ENCODE data around the gene ALOX15B. TPM values are rescaled to one million over a fixed set of nuclear protein-coding genes. Genes with fewer than 3 reads are reported as not detected.
"Not testable (repeated sequence)": the region's sequence is repeated elsewhere in the genome, so short reads cannot be mapped to it uniquely, and the experiment has no call there.

The ALOX15B gene
- total RNA-seq, 1 experiment from 2014 or later = not detected

- Histone ChIP-seq H3K36me3 (ENCODE audit: low read depth) (no peaks in the 10 kb centered on the region), H3K79me2 (ENCODE audit: low read depth) (no peaks in the 10 kb centered on the region), H3K27me3 (ENCODE audit: insufficient read depth, low read depth) (peaks cover 16% of the 10 kb centered on the region), H3K4me1 (replicated peaks; ENCODE audit: insufficient read depth) (no peaks in the 10 kb centered on the region), H3K4me2 (no peak overlapping the region), H2AFZ (no peak overlapping the region), H3K9me3 (ENCODE audit: insufficient read depth, low read depth) (no peaks in the 10 kb centered on the region), H3F3A (ENCODE audit: insufficient read depth, low read depth) (no peaks in the 10 kb centered on the region), H3K9me2 (ENCODE audit: insufficient read depth) (no peaks in the 10 kb centered on the region), H3K27ac (no peak overlapping the region), H4K20me1 (ENCODE audit: insufficient read depth) (no peaks in the 10 kb centered on the region), H3K4me3 (no peak overlapping the region)
- DNase-seq = no peak
- no TSS peak for BruUV-seq (replicated peaks)
- intact Hi-C loops (cut with micrococcal nuclease; ENCODE audit: unreplicated experiment) = no loop called here
- POLR2A ChIA-PET (ENCODE audit: unreplicated experiment) = no interaction called here
- CTCF ChIA-PET = no interaction called here
- no peak for TF ChIP-seq EZH2 (IDR thresholded peaks at IDR 0.05; ENCODE audit: low read depth)
- no peak for TF ChIP-seq CTCF (conservative IDR thresholded peaks at IDR 0.05)
Observed at GRCh38 chr17:8076502-8077266, 37.8 kb downstream of the ALOX15B start.

GRCh38 chr17:8077939-8078338 lies 39.1 kb downstream of the ALOX15B start:
- H4K20me1 ChIP-seq (ENCODE audit: insufficient read depth); H3K79me2 ChIP-seq (ENCODE audit: low read depth); H3K4me3 ChIP-seq; H3K9me3 ChIP-seq (ENCODE audit: insufficient read depth, low read depth); H3F3A ChIP-seq (ENCODE audit: insufficient read depth, low read depth); H3K27ac ChIP-seq; intact Hi-C loops (cut with micrococcal nuclease; ENCODE audit: unreplicated experiment); H3K4me1 ChIP-seq (replicated peaks; ENCODE audit: insufficient read depth); DNase-seq; H3K4me2 ChIP-seq; BruUV-seq (replicated peaks); POLR2A ChIA-PET (ENCODE audit: unreplicated experiment); H3K9me2 ChIP-seq (ENCODE audit: insufficient read depth); H2AFZ ChIP-seq; H3K36me3 ChIP-seq (ENCODE audit: low read depth): not testable (repeated sequence)
- CTCF ChIA-PET = interaction anchor here (1.4 kb wide), 1 partner anchor 16 kb away, joined by 4 read pairs; no protein-coding TSS in a partner anchor
- peaks cover 15% of the 10 kb centered on the region for H3K27me3 ChIP-seq (ENCODE audit: insufficient read depth, low read depth)

- Histone ChIP-seq H4K20me1 (ENCODE audit: insufficient read depth) (no peaks in the 10 kb centered on the region), H3K79me2 (ENCODE audit: low read depth) (no peaks in the 10 kb centered on the region), H3K27ac (no peak overlapping the region), H3K9me3 (ENCODE audit: insufficient read depth, low read depth) (no peaks in the 10 kb centered on the region), H2AFZ (peak overlapping the region; percentile 81), H3K27me3 (ENCODE audit: insufficient read depth, low read depth) (peaks cover 6% of the 10 kb centered on the region), H3F3A (ENCODE audit: insufficient read depth, low read depth) (no peaks in the 10 kb centered on the region), H3K4me1 (replicated peaks; ENCODE audit: insufficient read depth) (no peaks in the 10 kb centered on the region), H3K9me2 (ENCODE audit: insufficient read depth) (no peaks in the 10 kb centered on the region), H3K4me3 (peak overlapping the region; percentile 54), H3K4me2 (peak overlapping the region; percentile 79), H3K36me3 (ENCODE audit: low read depth) (no peaks in the 10 kb centered on the region)
- peak; percentile 81 for TF ChIP-seq CTCF (conservative IDR thresholded peaks at IDR 0.05)
- no peak for TF ChIP-seq EZH2 (IDR thresholded peaks at IDR 0.05; ENCODE audit: low read depth)
- no TSS peak for BruUV-seq (replicated peaks)
- ChIA-PET CTCF (interaction anchor here (1.4 kb wide), 1 partner anchor 14 kb away, joined by 4 read pairs; no protein-coding TSS in a partner anchor), POLR2A (ENCODE audit: unreplicated experiment) (no interaction called here)
- intact Hi-C loops (cut with micrococcal nuclease; ENCODE audit: unreplicated experiment) = loop anchor here (1.0 to 2.0 kb wide), 3 partner anchors 31 to 221 kb away; partner anchors contain the start of gene ALOXE3
- peak in 1 of 2 experiments; percentile 78 for DNase-seq
Observed at GRCh38 chr17:8079291-8080207, 40.7 kb downstream of the ALOX15B start.

Data from PC-9 (cell line).